GM21619 (cell line): ENCODE results near the gene CAMK1.

ENCODE experiments used
- ATAC-seq: cut with Tn5 transposase; IDR thresholded peaks from one replicate; pipeline ENCODE4 v1.9.1; 2021; ENCODE audit not compliant: unreplicated experiment

CAMK1 gene

DNA sequence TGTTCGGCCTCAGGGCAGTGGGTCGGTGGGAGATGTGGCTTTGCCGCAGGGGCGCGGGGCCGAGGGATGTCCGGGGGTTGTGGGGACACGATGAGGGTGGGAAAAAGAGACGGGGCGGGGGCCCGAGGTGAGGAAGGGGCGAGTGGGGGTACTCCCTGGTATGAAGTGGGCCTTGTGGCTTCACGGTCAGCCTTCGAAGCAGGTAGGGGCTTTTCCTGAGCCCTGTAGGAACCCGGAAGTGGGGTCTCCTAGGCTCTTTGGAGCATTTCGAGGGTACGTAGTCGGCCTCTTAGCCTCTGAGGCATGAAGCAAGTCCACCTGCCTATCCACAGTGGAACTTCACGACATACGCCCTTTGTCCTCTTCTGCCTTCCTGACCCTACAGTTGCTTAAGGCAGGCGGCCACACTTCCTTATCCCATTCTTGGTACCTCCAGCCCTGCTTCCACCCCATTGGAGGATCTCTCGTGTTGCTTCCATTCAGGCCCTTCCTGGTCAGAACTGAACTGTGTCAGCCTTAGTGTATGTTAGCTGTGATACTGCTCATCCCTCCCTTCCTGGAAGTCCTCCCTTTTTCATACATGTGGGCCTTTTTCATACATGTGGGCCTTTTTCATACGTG lies 23.5 kb upstream of the CAMK1 start:
- no peak for ATAC-seq

- peak; percentile 81 for ATAC-seq
These were observed 22.8 kb upstream of the CAMK1 start, which contains the start of the genes ARPC4 and TADA3 for GRCh38 chr3:9792405-9793160. Gene ARPC4 (plus strand): TSS chr3:9793082. CDS start chr3:9793122, 40 bp downstream. Gene TADA3 (minus strand): TSS chr3:9792473. CDS start chr3:9791466, 1,007 bp downstream.

- ATAC-seq: no peak
These were observed 22.1 kb upstream of the CAMK1 start for GRCh38 chr3:9791790-9792404.

DNA sequence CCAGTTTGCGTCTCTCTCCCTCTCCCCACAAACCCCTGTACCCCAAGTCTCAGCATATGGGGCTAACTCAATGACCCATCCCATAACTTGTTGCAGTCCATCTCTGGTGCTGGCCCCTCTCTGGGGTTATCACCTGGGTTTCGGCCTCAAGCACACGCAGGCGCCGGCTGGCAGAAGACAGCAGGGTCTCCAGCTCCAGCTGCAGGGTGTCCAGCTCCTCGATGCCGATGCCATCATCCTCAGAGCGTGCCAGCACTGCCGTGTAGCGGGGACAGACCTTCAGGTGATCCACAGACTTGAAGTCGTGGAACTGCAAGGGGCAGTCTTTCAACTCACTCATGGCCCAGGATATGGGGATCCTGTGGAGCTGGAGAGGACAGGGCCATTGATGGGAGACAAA lies 21.4 kb upstream of the CAMK1 start:
- no peak for ATAC-seq

GRCh38 chr3:9787714-9788113 lies 18.0 kb upstream of the CAMK1 start:
- no peak for ATAC-seq

DNA sequence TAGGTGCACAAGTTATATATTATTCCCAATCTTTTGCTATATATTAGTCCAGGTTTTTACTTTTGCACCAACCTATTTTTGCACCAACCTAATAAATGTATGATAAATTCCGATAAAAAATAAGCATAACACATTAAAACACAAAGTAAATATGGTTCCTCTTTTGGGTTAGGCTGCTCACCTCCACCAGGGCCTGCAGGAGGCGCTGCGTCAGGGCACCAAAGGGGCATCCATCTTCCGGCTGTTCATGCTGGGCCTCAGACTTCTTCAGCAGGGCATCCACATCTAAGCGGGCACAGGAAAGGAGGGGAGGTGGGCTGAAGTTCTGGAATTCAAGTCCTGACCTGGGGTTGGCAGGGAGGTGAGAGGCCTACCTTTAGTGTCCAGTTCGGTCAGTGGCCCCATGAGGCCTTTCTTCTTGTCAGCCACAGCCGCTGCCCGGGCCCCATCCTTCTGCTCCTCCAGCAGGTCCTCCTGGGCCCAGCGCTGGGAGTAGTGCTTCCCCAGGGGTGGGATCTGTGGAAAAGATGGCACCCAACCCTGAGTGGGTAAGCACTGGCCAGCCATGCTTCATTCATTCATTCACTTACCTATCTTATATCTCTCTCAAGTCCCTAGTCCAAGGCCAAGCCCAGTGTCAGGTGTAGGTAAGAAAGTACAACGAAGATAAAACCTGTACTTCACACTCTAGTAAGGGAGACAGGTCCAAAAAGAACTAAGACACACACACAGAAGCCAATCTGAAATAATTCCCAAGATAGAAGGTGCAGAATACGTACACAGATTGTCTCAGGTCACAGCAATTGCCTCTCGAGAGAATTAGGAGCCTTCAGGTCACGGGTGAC lies 17.3 kb upstream of the CAMK1 start:
- ATAC-seq: no peak

GRCh38 chr3:9786209-9786739 lies 16.5 kb upstream of the CAMK1 start:
- ATAC-seq: no peak

GRCh38 chr3:9785602-9786001 lies 15.9 kb upstream of the CAMK1 start:
- ATAC-seq: no peak

GRCh38 chr3:9784965-9785364 lies 15.2 kb upstream of the CAMK1 start:
- ATAC-seq: no peak

DNA sequence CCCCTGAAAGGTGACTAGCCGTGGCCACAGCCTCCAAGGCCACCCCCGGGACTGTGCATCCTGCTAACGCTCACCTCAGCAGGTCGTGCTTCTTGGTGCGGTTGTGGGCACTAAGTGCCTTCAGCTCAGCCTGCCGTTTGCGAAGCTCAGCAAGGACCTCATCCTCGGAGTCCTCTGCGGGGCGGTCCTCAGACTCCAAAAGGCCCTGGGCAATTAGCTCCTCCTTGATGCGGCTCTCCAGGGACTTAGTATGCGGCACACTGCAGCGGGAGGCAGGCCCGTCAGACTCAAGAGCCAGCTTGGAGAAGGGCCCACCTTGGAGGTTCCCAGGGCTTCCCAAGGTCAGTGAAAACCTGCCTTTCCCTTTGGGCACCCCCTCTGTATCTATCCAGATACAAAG lies 14.2 kb upstream of the CAMK1 start:
- ATAC-seq: no peak

- no peak for ATAC-seq
These were observed 13.0 kb upstream of the CAMK1 start for GRCh38 chr3:9782770-9783169.

GRCh38 chr3:9781978-9782603 lies 12.3 kb upstream of the CAMK1 start:
- ATAC-seq: no peak

- ATAC-seq: no peak
These were observed 11.8 kb upstream of the CAMK1 start for GRCh38 chr3:9781551-9781950.

DNA sequence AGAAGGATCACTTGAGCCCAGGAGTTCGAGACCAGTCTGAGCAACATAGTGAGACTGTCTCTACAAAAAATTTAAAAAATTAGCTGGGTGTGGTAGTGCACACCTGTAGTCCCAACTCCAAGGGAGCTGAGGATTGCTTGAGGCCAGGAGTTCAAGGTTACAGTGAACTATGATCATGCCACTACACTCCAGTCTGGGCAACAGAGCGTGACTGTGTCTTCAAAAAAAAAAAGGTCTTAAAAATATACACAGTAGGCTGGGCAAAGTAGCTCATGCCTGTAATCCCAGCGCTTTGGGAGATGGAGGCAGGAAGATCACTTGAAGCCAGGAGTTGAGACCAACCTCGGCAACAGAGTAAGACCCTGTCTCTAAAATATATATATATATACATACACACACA lies 11.2 kb upstream of the CAMK1 start:
- ATAC-seq: no peak

DNA sequence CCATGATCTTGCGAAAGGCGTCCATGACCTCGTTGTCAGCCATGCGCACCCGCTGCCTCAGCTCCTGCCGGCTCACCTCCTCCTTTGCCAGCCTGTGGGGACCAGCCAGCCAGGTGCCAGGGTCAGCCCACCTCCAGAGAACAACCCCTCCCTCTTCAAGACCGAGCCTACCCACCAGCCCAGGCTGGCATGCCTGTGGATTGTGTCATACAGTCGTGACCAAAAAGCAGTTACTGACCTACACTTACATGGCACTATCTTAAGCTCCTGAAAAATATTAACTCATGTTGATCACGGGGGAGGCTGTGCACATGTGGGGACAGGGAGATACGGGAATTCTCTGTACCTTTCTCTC lies 10.7 kb upstream of the CAMK1 start:
- ATAC-seq: no peak

DNA sequence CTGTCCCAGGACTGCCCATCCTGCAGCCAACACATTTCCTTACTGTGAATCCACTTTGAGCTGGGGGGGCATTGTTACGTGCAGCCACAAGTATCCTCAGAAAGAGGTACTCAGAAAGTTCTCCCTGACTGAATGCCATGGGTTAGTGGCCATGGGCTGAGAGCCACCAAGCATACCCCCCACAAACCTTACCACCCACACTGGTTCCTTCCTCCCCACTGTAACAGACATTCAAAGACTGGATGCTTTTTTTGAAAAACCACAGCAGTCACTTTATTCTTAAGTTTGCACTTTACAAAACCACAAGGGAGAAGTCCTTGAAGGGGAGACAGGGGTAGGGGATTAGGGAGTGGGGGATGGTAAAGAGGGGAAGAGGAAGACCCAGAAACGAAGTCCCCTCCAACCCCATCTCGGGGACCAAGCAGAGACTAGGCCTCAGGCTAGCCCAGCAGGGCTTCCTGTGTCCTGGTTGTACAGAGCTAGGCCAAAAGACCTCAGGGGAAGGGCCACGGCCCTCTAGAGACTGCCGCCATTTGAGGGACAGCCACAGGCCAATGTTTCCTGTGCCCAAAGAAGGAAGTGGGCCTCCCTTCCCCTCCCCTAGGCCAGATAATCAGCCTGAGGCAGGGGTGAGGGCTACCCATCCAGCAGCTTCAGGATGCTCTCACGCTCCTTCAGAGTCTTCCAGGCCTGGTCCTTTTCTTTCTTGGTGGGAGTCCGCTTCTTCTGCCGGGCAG lies 10.1 kb upstream of the CAMK1 start:
- peak; percentile 59 for ATAC-seq

- no peak for ATAC-seq
These were observed 9.4 kb upstream of the CAMK1 start for GRCh38 chr3:9779075-9779593.

GRCh38 chr3:9778143-9779074 lies 8.7 kb upstream of the CAMK1 start:
- ATAC-seq: no peak

- no peak for ATAC-seq
These were observed 7.9 kb upstream of the CAMK1 start for GRCh38 chr3:9777694-9778021.
